HepG2 (cell line): Measurements from ENCODE around the gene TMEM231. TPM values are rescaled to one million over a fixed set of nuclear protein-coding genes. Genes with fewer than 3 reads are reported as not detected.

Experiments used
- ATAC-seq: fragments of 200-7000 bp; cut with Tn5 transposase; 3 replicates; pipeline ENCODE4 v1.9.1; 2020; ENCODE audit warnings: mild to moderate bottlenecking, moderate library complexity
- BruUV-seq: library from RNA; stranded (reverse); fragments of 400-500 nt; replicated peaks from 2 replicates; lab custom pipeline; 2021; lab: Mats Ljungman, UMichigan
- CTCF ChIA-PET: fragments of 300-600 bp; formaldehyde crosslinking; extraction: SDS; loops from one replicate; lab custom pipeline; 2021; ENCODE audit warnings: low total read pairs, inconsistent platforms, low intra/inter-chr PET ratio; lab: Yijun Ruan, JAX
- POLR2A ChIA-PET: fragments of 350-600 bp; sonication (Branson Sonifier 250); formaldehyde crosslinking; loops from one replicate; lab custom pipeline; 2020; ENCODE audit warnings: antibody characterized with exemption, inconsistent platforms; lab: Yijun Ruan, JAX
- DNase-seq: peaks from one replicate; pipeline ENCODE4 v3.0.0-alpha.2; 2015; ENCODE audit warnings: low spot score
- FAIRE-seq: peaks from 3 replicates; lab custom pipeline; 2011; peaks lifted over from hg19 to GRCh38; lab: Jason Lieb, UNC
- H2AFZ ChIP-seq: one replicate; pipeline ENCODE4 v1.6.1; 2011; ENCODE audit warnings: low read length, inconsistent platforms
- H3K27ac ChIP-seq: fragments of 300-600 bp; 3 replicates; pipeline ENCODE4 v1.8.0; 2011; ENCODE audit warnings: mixed run types, mild to moderate bottlenecking, mixed read lengths, low read length, inconsistent platforms; ENCODE audit not compliant: insufficient read depth; ENCODE audit errors: extremely low read length
- H3K27me3 ChIP-seq, 2 experiments: fragments of 200-600 bp in 1 of 2; 2 replicates in 1 of 2; 3 replicates in 1 of 2; pipeline versions ENCODE4 v1.6.0 to v1.8.0; 2011; ENCODE audit warnings: low read length in 2 of 2, mild to moderate bottlenecking in 2 of 2, moderate library complexity in 2 of 2, inconsistent platforms in 1 of 2; ENCODE audit not compliant: insufficient read depth in 2 of 2, control insufficient read depth in 1 of 2
- H3K36me3 ChIP-seq, 2 experiments: fragments of 200-600 bp in 1 of 2; replicated peaks in 1 of 2; 2 replicates in 1 of 2; 3 replicates in 1 of 2; pipeline versions ENCODE4 v1.5.1 to v1.8.0; 2011; ENCODE audit warnings: low read length in 2 of 2, inconsistent platforms in 1 of 2; ENCODE audit not compliant: insufficient read depth in 2 of 2, control insufficient read depth in 1 of 2
- H3K4me1 ChIP-seq: 2 replicates; pipeline ENCODE4 v1.5.1; 2012; ENCODE audit warnings: low read length, inconsistent platforms; ENCODE audit not compliant: insufficient read depth
- H3K4me2 ChIP-seq: 2 replicates; pipeline ENCODE4 v1.6.0; 2011; ENCODE audit warnings: low read depth, low read length, inconsistent platforms
- H3K4me3 ChIP-seq, 3 experiments: fragments of 200-600 bp in 1 of 3; sonication (generic), shearing (Covaris generic) in 1 of 3; replicated peaks in 1 of 3; 2 replicates each; pipeline ENCODE4 v1.5.1; 2011 to 2016; ENCODE audit warnings: low read length in 3 of 3, inconsistent platforms in 2 of 3, low read depth in 2 of 3, mild to moderate bottlenecking in 2 of 3, control low read depth in 1 of 3, mixed read lengths in 1 of 3; ENCODE audit not compliant: insufficient read depth in 1 of 3
- H3K79me2 ChIP-seq: one replicate; pipeline ENCODE4 v1.6.1; 2011; ENCODE audit warnings: low read length, inconsistent platforms; ENCODE audit not compliant: insufficient read depth
- H3K9ac ChIP-seq: 2 replicates; pipeline ENCODE4 v1.6.0; 2011; ENCODE audit warnings: mild to moderate bottlenecking, low read depth, low read length, inconsistent platforms; ENCODE audit not compliant: insufficient read depth
- H3K9me3 ChIP-seq: 2 replicates; pipeline ENCODE4 v1.5.1; 2012; ENCODE audit warnings: mild to moderate bottlenecking, low read length
- H4K20me1 ChIP-seq: 2 replicates; pipeline ENCODE4 v1.6.0; 2011; ENCODE audit warnings: inconsistent platforms, mild to moderate bottlenecking, low read length, moderate library complexity; ENCODE audit not compliant: insufficient read depth
- ATF7 ChIP-seq, 2 experiments: fragments of 450-650 bp in 1 of 2; sonication (generic) in 1 of 2; formaldehyde crosslinking in 1 of 2; IDR thresholded peaks; 2 replicates each; pipeline versions ENCODE4 v1.4.0 to v1.6.1; 2016 to 2020; ENCODE audit warnings: antibody characterized with exemption in 1 of 2, mild to moderate bottlenecking in 1 of 2, missing genetic modification reagents in 1 of 2
- ELF1 ChIP-seq: sonication (generic); formaldehyde crosslinking; IDR thresholded peaks from 2 replicates; pipeline ENCODE4 v1.4.0; 2020; ENCODE audit warnings: missing genetic modification reagents
- FOXJ3 ChIP-seq: sonication (generic); formaldehyde crosslinking; IDR thresholded peaks from 2 replicates; pipeline ENCODE4 v1.4.0; 2020; ENCODE audit warnings: missing genetic modification reagents, mild to moderate bottlenecking, borderline replicate concordance
- FOXK1 ChIP-seq: sonication (generic); formaldehyde crosslinking; IDR thresholded peaks from 2 replicates; pipeline ENCODE4 v1.4.0; 2020; ENCODE audit warnings: low read depth, missing genetic modification reagents, borderline replicate concordance
- HIC2 ChIP-seq: sonication (generic); formaldehyde crosslinking; IDR thresholded peaks from 2 replicates; pipeline ENCODE4 v1.9.0; 2022; ENCODE audit warnings: low read depth, missing genetic modification reagents
- HOXA3 ChIP-seq: sonication (generic); formaldehyde crosslinking; IDR thresholded peaks from 2 replicates; pipeline ENCODE4 v1.5.0; 2020; ENCODE audit warnings: missing genetic modification reagents
- KDM5A ChIP-seq: fragments of 200-600 bp; sonication (generic); IDR thresholded peaks from 2 replicates; pipeline ENCODE4 v1.7.0; 2018; ENCODE audit warnings: antibody characterized with exemption, mild to moderate bottlenecking, low read length, borderline replicate concordance
- KMT2A ChIP-seq: sonication (generic); formaldehyde crosslinking; IDR thresholded peaks from 2 replicates; pipeline ENCODE4 v1.4.0; 2020; ENCODE audit warnings: missing genetic modification reagents
- MYNN ChIP-seq: sonication (generic); formaldehyde crosslinking; IDR thresholded peaks from 2 replicates; pipeline ENCODE4 v1.4.0; 2020; ENCODE audit warnings: mild to moderate bottlenecking, low read depth, missing genetic modification reagents
- PCBP1 ChIP-seq: fragments of 200-400 bp; formaldehyde crosslinking; IDR thresholded peaks from 2 replicates; pipeline ENCODE4 v1.6.1; 2017; ENCODE audit warnings: mild to moderate bottlenecking, low read depth, low read length, borderline replicate concordance
- RARG ChIP-seq: sonication (generic); formaldehyde crosslinking; IDR thresholded peaks from 2 replicates; pipeline ENCODE4 v1.4.0; 2020; ENCODE audit warnings: low read depth, mild to moderate bottlenecking, missing genetic modification reagents
- ZBTB20 ChIP-seq: sonication (generic); formaldehyde crosslinking; IDR thresholded peaks from 2 replicates; pipeline ENCODE4 v1.8.1; 2023; ENCODE audit warnings: missing genetic modification reagents, low read depth, mild to moderate bottlenecking, borderline replicate concordance
- ZKSCAN1 ChIP-seq: fragments of 150-350 bp; IDR thresholded peaks from 2 replicates; pipeline ENCODE4 v1.6.1; 2014; ENCODE audit warnings: low read length
- ZNF414 ChIP-seq: sonication (generic); formaldehyde crosslinking; IDR thresholded peaks from 2 replicates; pipeline ENCODE4 v1.5.0; 2020; ENCODE audit warnings: missing genetic modification reagents
- ZNF567 ChIP-seq: sonication (generic); formaldehyde crosslinking; IDR thresholded peaks from 2 replicates; pipeline ENCODE4 v1.8.1; 2023; ENCODE audit warnings: mild to moderate bottlenecking, missing genetic modification reagents, borderline replicate concordance
- ZNF7 ChIP-seq: IDR thresholded peaks from 2 replicates; pipeline ENCODE4 v1.6.1; 2016; ENCODE audit warnings: missing biosample characterization, missing genetic modification reagents
- WGBS: methylation state at CpG from one replicate; pipeline ENCODE4 v1.1.6; 2017; ENCODE audit warnings: low lambda C conversion rate; 5-methylcytosine and 5-hydroxymethylcytosine counted together
- in situ Hi-C: cut with HindIII; loops from 2 replicates; pipeline ENCODE4 v1.10.0; 2017; ENCODE audit warnings: low pct_unique_long_range_greater_than_20kb; ENCODE audit not compliant: extremely low pct_ligation_motif_present
- intact Hi-C: fragments of 100-400 bp; cut with micrococcal nuclease; formaldehyde crosslinking; loops from one replicate; pipeline ENCODE4 v1.10.0; 2022; ENCODE audit not compliant: unreplicated experiment
- polyA plus RNA-seq, 8 experiments: library from polyadenylated mRNA; depleted of rRNA in 3 of 8; stranded (reverse) in 7 of 8; unstranded in 1 of 8; fragments of >200 nt; fragmentation: Illumina TruSeq in 4 of 8; extraction: Trizol in 4 of 8; gene quantifications; 2 replicates each; pipeline versions ENCODE4 v1.2.1 to v1.2.3, GENCODE V29; 2011 to 2016; ENCODE audit warnings: low read depth in 4 of 8, missing spikeins in 1 of 8, mixed read lengths in 1 of 8; ENCODE audit not compliant: insufficient read depth in 1 of 8
- total RNA-seq, 5 experiments: library from RNA; depleted of rRNA; stranded (reverse); fragments of >200 nt; fragmentation: Illumina TruSeq; extraction: Trizol; gene quantifications; 2 replicates each; pipeline ENCODE4 v1.2.3, GENCODE V29; 2016; ENCODE audit warnings: low read depth in 1 of 5
- TF ChIP-seq, protein P1 (sequence below): sonication (generic); formaldehyde crosslinking; IDR thresholded peaks from 2 replicates; pipeline ENCODE4 v1.4.0; 2020; ENCODE audit warnings: missing genetic modification reagents
- TF ChIP-seq, protein P2 (sequence below): sonication (generic); formaldehyde crosslinking; IDR thresholded peaks from 2 replicates; pipeline ENCODE4 v1.9.0; 2021; ENCODE audit warnings: missing genetic modification reagents, borderline replicate concordance

TMEM231 gene
- total and polyA plus RNA-seq, 2 of the 13 experiments (the other 11 are each of a cell fraction or from before 2014, with no cell fraction given) = 3.5 to 7.4 TPM

- 87% methylated on average over 28 of the region's 29 CpGs for WGBS
- Histone ChIP-seq H3K9ac (no peak overlapping the region), H3K79me2 (no peaks in the 10 kb centered on the region), H4K20me1 (no peaks in the 10 kb centered on the region), H2AFZ (no peak overlapping the region), H3K36me3 (no peaks in the 10 kb centered on the region), H3K27me3 (peaks cover 0 to 1% of the 10 kb centered on the region in 2 experiments; a peak in 1 of 5 replicates), H3K4me2 (no peak overlapping the region)
- FAIRE-seq (no peak), DNase-seq (no peak), ATAC-seq (no peak)
- intact Hi-C loops = no loop called here
- ChIA-PET CTCF (no interaction called here), POLR2A (no interaction called here)
- no TSS peak for BruUV-seq
- TF ChIP-seq KMT2A (CRISPR knock-in tag) (no peak), ZKSCAN1 (no peak), ELF1 (no peak), ZBTB20 (CRISPR knock-in tag) (no peak), PCBP1 (no peak), ZNF7 (CRISPR knock-in tag) (no peak), KDM5A (no peak), FOXJ3 (CRISPR knock-in tag) (no peak), MYNN (CRISPR knock-in tag) (no peak), ZNF567 (CRISPR knock-in tag) (no peak), RARG (CRISPR knock-in tag) (no peak), FOXK1 (no peak), ATF7 (IDR thresholded peaks at IDR 0.05) (no peak), ATF7 (CRISPR knock-in tag; IDR thresholded peaks at IDR 0.05) (no peak), HOXA3 (CRISPR knock-in tag) (no peak), ZNF414 (no peak), HIC2 (CRISPR knock-in tag) (no peak)
- TF ChIP-seq, protein P1, sequence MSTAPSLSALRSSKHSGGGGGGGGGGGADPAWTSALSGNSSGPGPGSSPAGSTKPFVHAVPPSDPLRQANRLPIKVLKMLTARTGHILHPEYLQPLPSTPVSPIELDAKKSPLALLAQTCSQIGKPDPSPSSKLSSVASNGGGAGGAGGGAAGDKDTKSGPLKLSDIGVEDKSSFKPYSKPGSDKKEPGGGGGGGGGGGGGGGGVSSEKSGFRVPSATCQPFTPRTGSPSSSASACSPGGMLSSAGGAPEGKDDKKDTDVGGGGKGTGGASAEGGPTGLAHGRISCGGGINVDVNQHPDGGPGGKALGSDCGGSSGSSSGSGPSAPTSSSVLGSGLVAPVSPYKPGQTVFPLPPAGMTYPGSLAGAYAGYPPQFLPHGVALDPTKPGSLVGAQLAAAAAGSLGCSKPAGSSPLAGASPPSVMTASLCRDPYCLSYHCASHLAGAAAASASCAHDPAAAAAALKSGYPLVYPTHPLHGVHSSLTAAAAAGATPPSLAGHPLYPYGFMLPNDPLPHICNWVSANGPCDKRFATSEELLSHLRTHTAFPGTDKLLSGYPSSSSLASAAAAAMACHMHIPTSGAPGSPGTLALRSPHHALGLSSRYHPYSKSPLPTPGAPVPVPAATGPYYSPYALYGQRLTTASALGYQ (CRISPR knock-in tag) = no peak
- TF ChIP-seq, protein P2, sequence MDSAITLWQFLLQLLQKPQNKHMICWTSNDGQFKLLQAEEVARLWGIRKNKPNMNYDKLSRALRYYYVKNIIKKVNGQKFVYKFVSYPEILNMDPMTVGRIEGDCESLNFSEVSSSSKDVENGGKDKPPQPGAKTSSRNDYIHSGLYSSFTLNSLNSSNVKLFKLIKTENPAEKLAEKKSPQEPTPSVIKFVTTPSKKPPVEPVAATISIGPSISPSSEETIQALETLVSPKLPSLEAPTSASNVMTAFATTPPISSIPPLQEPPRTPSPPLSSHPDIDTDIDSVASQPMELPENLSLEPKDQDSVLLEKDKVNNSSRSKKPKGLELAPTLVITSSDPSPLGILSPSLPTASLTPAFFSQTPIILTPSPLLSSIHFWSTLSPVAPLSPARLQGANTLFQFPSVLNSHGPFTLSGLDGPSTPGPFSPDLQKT = no peak
- TF ChIP-seq, all 625 proteins: peak for 0
- Histone ChIP-seq H3K4me3 (no peak overlapping the region), H3K9me3 (no peaks in the 10 kb centered on the region), H3K4me1 (peaks cover 18% of the 10 kb centered on the region), H3K27ac (no peak overlapping the region)
- in situ Hi-C loops = no loop called here
These were observed 26.1 kb downstream of the TMEM231 start for GRCh38 chr16:75529959-75530358.
